ENCODE measurements around the gene PAQR6.

- TF ChIP-seq CTCF (IDR thresholded peaks at IDR 0.05) = no peak
- TF ChIP-seq POLR2A (IDR thresholded peaks at IDR 0.05) = no peak
These were observed 27.6 kb downstream of the PAQR6 start for GRCh38 chr1:156220226-156220625.

All from thyroid gland (tissue), 4 donors.